DND-41 (cell line): ENCODE measurements around the gene AUP1.
A peak's percentile ranks its signal among the peaks of the same experiment; 100 is the strongest.

Experiments
- ATAC-seq: fragments of 200-7000 bp; cut with Tn5 transposase; 3 replicates; pipeline ENCODE4 v1.9.1; 2021; ENCODE audit warnings: low read depth; ENCODE audit not compliant: insufficient read depth
- DNase-seq: peaks from one replicate; pipeline ENCODE4 v3.0.0-alpha.2; 2020
- H2AFZ ChIP-seq: 2 replicates; pipeline ENCODE4 v1.6.0; 2012; ENCODE audit warnings: low read depth, low read length
- H3K27ac ChIP-seq: 2 replicates; pipeline ENCODE4 v1.5.1; 2012; ENCODE audit warnings: low read length, inconsistent platforms
- H3K27me3 ChIP-seq: fragments of 200-600 bp; sonication (generic); 2 replicates; pipeline ENCODE4 v1.6.0; 2012; ENCODE audit warnings: low read length, mild to moderate bottlenecking, inconsistent platforms; ENCODE audit not compliant: insufficient read depth, poor library complexity
- H3K36me3 ChIP-seq: 2 replicates; pipeline ENCODE4 v1.5.1; 2012; ENCODE audit warnings: low read length, inconsistent platforms; ENCODE audit not compliant: insufficient read depth
- H3K4me1 ChIP-seq: 2 replicates; pipeline ENCODE4 v1.5.1; 2012; ENCODE audit warnings: mild to moderate bottlenecking, low read length; ENCODE audit not compliant: insufficient read depth
- H3K4me2 ChIP-seq: 2 replicates; pipeline ENCODE4 v1.6.0; 2012; ENCODE audit warnings: mild to moderate bottlenecking, moderate library complexity, low read length, inconsistent platforms; ENCODE audit not compliant: insufficient read depth
- H3K4me3 ChIP-seq, 2 experiments: fragments of 200-600 bp in 1 of 2; shearing (Covaris generic) in 1 of 2; 2 replicates each; pipeline ENCODE4 v1.5.1; 2012 to 2016; ENCODE audit warnings: inconsistent platforms in 2 of 2, low read length in 2 of 2, mild to moderate bottlenecking in 2 of 2, low read depth in 1 of 2, moderate library complexity in 1 of 2
- H3K79me2 ChIP-seq: 2 replicates; pipeline ENCODE4 v1.6.0; 2012; ENCODE audit warnings: low read length, inconsistent platforms; ENCODE audit not compliant: insufficient read depth
- H3K9ac ChIP-seq: 2 replicates; pipeline ENCODE4 v1.6.0; 2012; ENCODE audit warnings: low read depth, mild to moderate bottlenecking, inconsistent platforms, low read length, moderate library complexity
- H3K9me3 ChIP-seq: 2 replicates; pipeline ENCODE4 v1.5.1; 2012; ENCODE audit warnings: low read length, moderate library complexity, mild to moderate bottlenecking, inconsistent platforms; ENCODE audit not compliant: insufficient read depth, severe bottlenecking
- H4K20me1 ChIP-seq: 2 replicates; pipeline ENCODE4 v1.6.0; 2012; ENCODE audit warnings: low read length; ENCODE audit not compliant: insufficient read depth
- CTCF ChIP-seq: IDR thresholded peaks from 2 replicates; pipeline ENCODE4 v1.5.1; 2012; ENCODE audit warnings: borderline replicate concordance, low read length, moderate library complexity, mild to moderate bottlenecking; ENCODE audit not compliant: poor library complexity, severe bottlenecking; ENCODE audit errors: extremely low read depth
- EZH2 ChIP-seq: IDR thresholded peaks from 3 replicates; pipeline ENCODE4 v1.6.1; 2012; ENCODE audit warnings: borderline replicate concordance, low read depth, mild to moderate bottlenecking, moderate library complexity, low read length, inconsistent platforms; ENCODE audit not compliant: severe bottlenecking

AUP1 gene

GRCh38 chr2:74544634-74545033 lies 15.1 kb upstream of the AUP1 start:
- DNase-seq (no peak), ATAC-seq (peak; percentile 55; the same call in 1 of the 3 replicates)
- Histone ChIP-seq H4K20me1 (no peaks in the 10 kb centered on the region), H3K79me2 (no peaks in the 10 kb centered on the region), H3K36me3 (no peaks in the 10 kb centered on the region), H3K9me3 (no peaks in the 10 kb centered on the region), H3K4me3 (no peak overlapping the region), H3K27me3 (no peaks in the 10 kb centered on the region), H3K9ac (no peak overlapping the region), H3K4me2 (no peak overlapping the region), H2AFZ (no peak overlapping the region), H3K4me1 (no peaks in the 10 kb centered on the region), H3K27ac (no peak overlapping the region)
- TF ChIP-seq EZH2 (no peak), CTCF (peak; percentile 42)

- Histone ChIP-seq H3K4me2 (no peak overlapping the region), H3K9ac (no peak overlapping the region), H3K9me3 (no peaks in the 10 kb centered on the region), H4K20me1 (no peaks in the 10 kb centered on the region), H3K79me2 (no peaks in the 10 kb centered on the region), H3K27ac (no peak overlapping the region), H3K4me1 (no peaks in the 10 kb centered on the region), H3K36me3 (no peaks in the 10 kb centered on the region), H3K27me3 (peaks cover 4% of the 10 kb centered on the region), H3K4me3 (no peak overlapping the region), H2AFZ (no peak overlapping the region)
- DNase-seq (no peak), ATAC-seq (no peak)
- no peak for TF ChIP-seq CTCF
- no peak for TF ChIP-seq EZH2
Observed at GRCh38 chr2:74542978-74543377, 13.5 kb upstream of the AUP1 start.

- H3K27ac ChIP-seq: no peak overlapping the region
- ATAC-seq: no peak
- H4K20me1 ChIP-seq: no peaks in the 10 kb centered on the region
- TF ChIP-seq CTCF (no peak), EZH2 (no peak)
- H3K4me2 ChIP-seq: no peak overlapping the region
- no peaks in the 10 kb centered on the region for H3K4me1 ChIP-seq
- H3K9me3 ChIP-seq: no peaks in the 10 kb centered on the region
- H3K36me3 ChIP-seq: no peaks in the 10 kb centered on the region
- no peak for DNase-seq
- no peaks in the 10 kb centered on the region for H3K79me2 ChIP-seq
- H2AFZ ChIP-seq: no peak overlapping the region
- H3K4me3 ChIP-seq: no peak overlapping the region
- H3K9ac ChIP-seq: no peak overlapping the region
- peaks cover 5% of the 10 kb centered on the region for H3K27me3 ChIP-seq
Observed at GRCh38 chr2:74540291-74540690, 10.8 kb upstream of the AUP1 start.

- no peaks in the 10 kb centered on the region for H3K36me3 ChIP-seq
- no peak overlapping the region for H2AFZ ChIP-seq
- no peak overlapping the region for H3K4me3 ChIP-seq
- no peak overlapping the region for H3K27ac ChIP-seq
- DNase-seq: no peak
- TF ChIP-seq CTCF (no peak), EZH2 (no peak)
- H3K4me2 ChIP-seq: no peak overlapping the region
- H3K9ac ChIP-seq: no peak overlapping the region
- H3K27me3 ChIP-seq: peaks cover 5% of the 10 kb centered on the region
- no peaks in the 10 kb centered on the region for H3K9me3 ChIP-seq
- no peak for ATAC-seq
- no peaks in the 10 kb centered on the region for H3K79me2 ChIP-seq
- no peaks in the 10 kb centered on the region for H4K20me1 ChIP-seq
- H3K4me1 ChIP-seq: no peaks in the 10 kb centered on the region
Observed at GRCh38 chr2:74538881-74539339, 9.4 kb upstream of the AUP1 start.
